ENCODE results near the gene RAB6A. TPM values are rescaled to one million over a fixed set of nuclear protein-coding genes. Genes with fewer than 3 reads are reported as not detected.

RAB6A gene
- total and polyA plus RNA-seq, 2 experiments from 2014 or later: 119 to 218 TPM

DNA sequence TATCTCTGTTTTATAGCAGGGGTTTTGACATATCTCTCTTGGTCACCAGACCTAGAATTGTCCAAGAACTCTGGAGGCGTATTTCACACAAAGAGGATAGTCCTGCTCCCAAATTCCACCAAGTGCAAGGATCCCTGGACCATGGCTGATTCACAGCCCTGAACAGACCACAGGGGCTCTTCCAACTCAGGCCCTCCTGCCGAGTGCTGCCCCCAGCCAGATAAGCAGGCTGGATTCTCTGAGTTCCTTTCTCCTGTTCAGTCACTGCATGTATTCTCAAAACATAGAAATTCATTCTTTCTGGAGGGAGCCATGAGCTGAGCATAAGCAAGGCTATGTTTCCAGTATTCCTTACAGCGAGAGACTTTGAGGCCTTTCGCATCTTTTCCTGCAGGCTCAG, 127.9 kb downstream of the RAB6A start:
- Histone ChIP-seq H3K4me3 (no peak overlapping the region), H3K9me3 (ENCODE audit: low read depth) (no peaks in the 10 kb centered on the region), H3K27me3 (no peaks in the 10 kb centered on the region), H3K36me3 (no peaks in the 10 kb centered on the region), H3K27ac (no peak overlapping the region), H3K4me1 (ENCODE audit: low read depth) (no peaks in the 10 kb centered on the region)
- TF ChIP-seq, protein P1, sequence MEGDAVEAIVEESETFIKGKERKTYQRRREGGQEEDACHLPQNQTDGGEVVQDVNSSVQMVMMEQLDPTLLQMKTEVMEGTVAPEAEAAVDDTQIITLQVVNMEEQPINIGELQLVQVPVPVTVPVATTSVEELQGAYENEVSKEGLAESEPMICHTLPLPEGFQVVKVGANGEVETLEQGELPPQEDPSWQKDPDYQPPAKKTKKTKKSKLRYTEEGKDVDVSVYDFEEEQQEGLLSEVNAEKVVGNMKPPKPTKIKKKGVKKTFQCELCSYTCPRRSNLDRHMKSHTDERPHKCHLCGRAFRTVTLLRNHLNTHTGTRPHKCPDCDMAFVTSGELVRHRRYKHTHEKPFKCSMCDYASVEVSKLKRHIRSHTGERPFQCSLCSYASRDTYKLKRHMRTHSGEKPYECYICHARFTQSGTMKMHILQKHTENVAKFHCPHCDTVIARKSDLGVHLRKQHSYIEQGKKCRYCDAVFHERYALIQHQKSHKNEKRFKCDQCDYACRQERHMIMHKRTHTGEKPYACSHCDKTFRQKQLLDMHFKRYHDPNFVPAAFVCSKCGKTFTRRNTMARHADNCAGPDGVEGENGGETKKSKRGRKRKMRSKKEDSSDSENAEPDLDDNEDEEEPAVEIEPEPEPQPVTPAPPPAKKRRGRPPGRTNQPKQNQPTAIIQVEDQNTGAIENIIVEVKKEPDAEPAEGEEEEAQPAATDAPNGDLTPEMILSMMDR (IDR thresholded peaks at IDR 0.05; ENCODE audit: low read depth, low read length): no peak
- DNase-seq (ENCODE audit: low read depth in 1 of 2, low spot score in 1 of 2): no peak

DNA sequence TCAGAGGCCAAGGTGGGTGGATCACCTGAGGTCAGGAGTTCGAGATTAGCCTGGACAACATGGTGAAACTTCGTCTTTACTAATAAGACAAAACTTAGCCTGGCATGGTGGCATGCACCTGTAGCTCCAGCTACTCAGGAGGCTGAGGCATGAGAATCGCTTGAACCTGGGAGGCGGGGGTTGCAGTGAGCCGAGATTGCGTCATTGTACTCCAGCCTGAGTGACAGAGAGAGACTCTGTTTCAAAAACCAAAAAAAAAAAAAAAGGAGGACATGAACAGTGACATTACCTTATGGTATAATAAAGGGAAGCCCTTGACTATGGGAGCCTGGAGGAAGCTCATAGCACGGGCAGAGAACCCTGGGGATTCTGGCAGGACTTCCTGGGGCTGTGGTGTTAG, 131.0 kb downstream of the RAB6A start:
- no peaks in the 10 kb centered on the region for H3K36me3 ChIP-seq
- DNase-seq (ENCODE audit: low read depth in 1 of 2, low spot score in 1 of 2): no peak
- TF ChIP-seq, protein P1 (IDR thresholded peaks at IDR 0.05; ENCODE audit: low read depth, low read length): no peak
- H3K4me3 ChIP-seq: no peak overlapping the region
- H3K27me3 ChIP-seq: no peaks in the 10 kb centered on the region
- no peaks in the 10 kb centered on the region for H3K9me3 ChIP-seq (ENCODE audit: low read depth)
- H3K4me1 ChIP-seq (ENCODE audit: low read depth): no peaks in the 10 kb centered on the region
- no peak overlapping the region for H3K27ac ChIP-seq

DNA sequence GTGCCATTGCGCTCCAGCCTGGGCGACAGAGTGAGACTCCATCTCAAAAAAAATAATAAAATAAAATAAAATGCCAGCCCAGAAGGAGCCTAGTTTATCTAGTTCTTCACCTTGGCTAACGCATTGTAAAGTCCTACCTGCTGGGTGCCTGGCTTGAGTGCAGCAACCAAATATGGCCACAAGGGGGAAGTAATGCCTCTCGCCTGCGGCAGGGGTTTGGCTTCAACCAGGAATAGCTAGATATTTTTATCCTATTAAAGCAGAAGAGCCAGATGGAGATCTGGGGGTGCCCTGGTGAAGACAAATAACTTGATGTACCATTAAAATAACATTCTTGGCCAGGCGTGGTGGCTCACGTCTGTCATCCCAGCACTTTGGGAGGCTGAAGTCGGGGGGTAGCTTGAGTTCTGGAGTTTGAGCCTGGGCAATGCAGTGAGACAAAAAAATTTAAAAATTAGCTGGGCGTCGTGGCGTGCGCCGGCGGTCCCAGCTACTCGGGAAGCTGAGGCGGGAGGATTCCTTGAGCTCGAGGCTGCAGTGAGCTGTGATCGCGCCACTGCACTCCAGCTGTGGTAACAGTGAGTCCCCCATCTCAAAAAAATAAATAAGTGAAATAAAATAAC, 135.1 kb downstream of the RAB6A start:
- Histone ChIP-seq H3K27ac (no peak overlapping the region), H3K4me1 (ENCODE audit: low read depth) (peaks cover 10% of the 10 kb centered on the region), H3K27me3 (no peaks in the 10 kb centered on the region)

More for the DNA sequence above, 135.1 kb downstream of the RAB6A start:
- H3K9me3 ChIP-seq (ENCODE audit: low read depth): no peaks in the 10 kb centered on the region
- peak; percentile 78 to 80 for DNase-seq (ENCODE audit: low read depth in 1 of 2, low spot score in 1 of 2)
- TF ChIP-seq, protein P1 (IDR thresholded peaks at IDR 0.05; ENCODE audit: low read depth, low read length): peak; percentile 90
- H3K4me3 ChIP-seq: no peak overlapping the region
- H3K36me3 ChIP-seq: no peaks in the 10 kb centered on the region

Other genes with a start within 250 kb of the RAB6A start
- gene FAM168A, start 163.0 kb downstream of the RAB6A start, total RNA-seq: 32.4 and 33.0 TPM in 2 replicates
- 9.7 TPM in 2 replicates for gene FAM168A, start 163.0 kb downstream of the RAB6A start, polyA plus RNA-seq
- gene PLEKHB1, start 114.5 kb downstream of the RAB6A start, total RNA-seq: 32.8 and 33.5 TPM in 2 replicates
- 21.8 and 23.5 TPM in 2 replicates for gene PLEKHB1, start 114.5 kb downstream of the RAB6A start, polyA plus RNA-seq
- gene MRPL48, start 26.8 kb upstream of the RAB6A start, total RNA-seq: 18.2 and 32.0 TPM in 2 replicates
- gene MRPL48, start 26.8 kb upstream of the RAB6A start, polyA plus RNA-seq: 65.9 and 72.9 TPM in 2 replicates
- gene COA4, start 115.8 kb upstream of the RAB6A start, total RNA-seq: 113 and 147 TPM in 2 replicates
- gene COA4, start 115.8 kb upstream of the RAB6A start, polyA plus RNA-seq: 106 and 114 TPM in 2 replicates
- gene PAAF1, start 115.9 kb upstream of the RAB6A start, total RNA-seq: 40.8 and 63.9 TPM in 2 replicates
- 97.2 and 99.3 TPM in 2 replicates for gene PAAF1, start 115.9 kb upstream of the RAB6A start, polyA plus RNA-seq
- gene DNAJB13, start 190.0 kb upstream of the RAB6A start, total RNA-seq: 0.24 and 0.28 TPM in 2 replicates
- gene DNAJB13, start 190.0 kb upstream of the RAB6A start, polyA plus RNA-seq: 0.25 TPM in 1 of 2 replicates, not detected in the other
- gene UCP2, start 221.8 kb upstream of the RAB6A start, total RNA-seq: 4.7 and 25.9 TPM in 2 replicates
- gene UCP2, start 221.8 kb upstream of the RAB6A start, polyA plus RNA-seq: 34.8 and 57.8 TPM in 2 replicates
- 1.6 and 2.0 TPM in 2 replicates for gene UCP3, start 248.0 kb upstream of the RAB6A start, total RNA-seq
- gene UCP3, start 248.0 kb upstream of the RAB6A start, polyA plus RNA-seq: 0.59 and 0.95 TPM in 2 replicates

Data from cardiac muscle cell (in vitro differentiated cells and primary cell).